SK-N-SH (cell line): ENCODE results near the gene SRMS. TPM values are rescaled to one million over a fixed set of nuclear protein-coding genes. Genes with fewer than 3 reads are reported as not detected.

Experiments
- CTCF ChIA-PET: fragments of 300-600, 350-600 bp; formaldehyde crosslinking; extraction: SDS; loops from one replicate; lab custom pipeline; 2021; lab: Yijun Ruan, JAX
- POLR2A ChIA-PET: fragments of 350-600 bp; sonication (Branson Sonifier 250); formaldehyde crosslinking; extraction: SDS; loops from one replicate; lab custom pipeline; 2020; ENCODE audit warnings: antibody characterized with exemption, inconsistent platforms; lab: Yijun Ruan, JAX
- DNase-seq: peaks from one replicate; pipeline ENCODE4 v3.0.0; 2012
- H2AFZ ChIP-seq: fragments of 200-600 bp; sonication (generic); 2 replicates; pipeline ENCODE4 v1.8.1; 2016; ENCODE audit warnings: antibody characterized with exemption, mild to moderate bottlenecking, low read depth
- H3F3A ChIP-seq: fragments of 200-600 bp; sonication (generic); replicated peaks from 2 replicates; pipeline ENCODE3; 2016; ENCODE audit warnings: antibody characterized with exemption, mild to moderate bottlenecking; ENCODE audit not compliant: insufficient read depth
- H3K27ac ChIP-seq, 2 experiments: fragments of 200-500 bp in 1 of 2; fragments of 200-600 bp in 1 of 2; sonication (Bioruptor generic) in 1 of 2; sonication (generic), shearing (Covaris generic) in 1 of 2; 2 replicates each; pipeline versions ENCODE4 v1.5.1 to v1.6.1; 2014 to 2016; ENCODE audit warnings: low read depth in 2 of 2, inconsistent platforms in 1 of 2, low read length in 1 of 2, mild to moderate bottlenecking in 1 of 2, mixed read lengths in 1 of 2
- H3K27me3 ChIP-seq: fragments of 200-600 bp; sonication (generic), shearing (Covaris generic); 2 replicates; pipeline ENCODE4 v1.6.1; 2016; ENCODE audit warnings: mixed run types; ENCODE audit not compliant: insufficient read depth
- H3K36me3 ChIP-seq, 2 experiments: fragments of 200-500 bp in 1 of 2; fragments of 200-600 bp in 1 of 2; sonication (Bioruptor generic) in 1 of 2; sonication (generic) in 1 of 2; replicated peaks in 1 of 2; 2 replicates each; pipeline versions ENCODE3 to v1.5.1; 2014 to 2016; ENCODE audit warnings: low read length in 1 of 2, mild to moderate bottlenecking in 1 of 2; ENCODE audit not compliant: insufficient read depth in 2 of 2, control insufficient read depth in 1 of 2
- H3K4me1 ChIP-seq, 2 experiments: fragments of 200-500 bp in 1 of 2; fragments of 200-600 bp in 1 of 2; sonication (Bioruptor generic) in 1 of 2; sonication (generic), shearing (Covaris generic) in 1 of 2; 2 replicates each; pipeline versions ENCODE4 v1.5.1 to v1.6.1; 2014 to 2016; ENCODE audit warnings: low read depth in 1 of 2, low read length in 1 of 2, mixed run types in 1 of 2; ENCODE audit not compliant: insufficient read depth in 2 of 2, control insufficient read depth in 1 of 2
- H3K4me2 ChIP-seq: fragments of 200-600 bp; sonication (generic), shearing (Covaris generic); 2 replicates; pipeline ENCODE4 v1.6.1; 2017; ENCODE audit warnings: mixed run types
- H3K4me3 ChIP-seq, 2 experiments: fragments of 200-500 bp in 1 of 2; fragments of 200-600 bp in 1 of 2; sonication (Bioruptor generic) in 1 of 2; sonication (generic), shearing (Covaris generic) in 1 of 2; 2 replicates each; pipeline versions ENCODE4 v1.5.1 to v1.8.1; 2014 to 2016; ENCODE audit warnings: low read depth in 2 of 2, inconsistent platforms in 1 of 2, low read length in 1 of 2, mild to moderate bottlenecking in 1 of 2, mixed read lengths in 1 of 2, moderate library complexity in 1 of 2
- H3K79me2 ChIP-seq: fragments of 200-600 bp; sonication (generic); 2 replicates; pipeline ENCODE4 v1.8.1; 2017; ENCODE audit warnings: mild to moderate bottlenecking; ENCODE audit not compliant: insufficient read depth
- H3K9ac ChIP-seq: fragments of 200-600 bp; sonication (generic); 2 replicates; pipeline ENCODE4 v1.6.1; 2017; ENCODE audit warnings: mixed run types
- H3K9me2 ChIP-seq: fragments of 200-600 bp; sonication (generic); 2 replicates; pipeline ENCODE4 v1.6.1; 2017; ENCODE audit warnings: mixed run types
- H3K9me3 ChIP-seq: fragments of 200-600 bp; sonication (generic); 2 replicates; pipeline ENCODE4 v1.6.1; 2017; ENCODE audit warnings: mixed run types, mild to moderate bottlenecking, moderate library complexity
- H4K20me1 ChIP-seq: fragments of 200-600 bp; sonication (generic); 2 replicates; pipeline ENCODE4 v1.6.1; 2017; ENCODE audit warnings: mild to moderate bottlenecking, mixed run types; ENCODE audit not compliant: insufficient read depth
- ELF1 ChIP-seq: IDR thresholded peaks from 2 replicates; pipeline ENCODE4 v1.4.0; 2012
- GABPA ChIP-seq: IDR thresholded peaks from 2 replicates; pipeline ENCODE4 v1.4.0; 2012; ENCODE audit warnings: low read depth, mild to moderate bottlenecking
- IRF3 ChIP-seq: fragments of 150-350 bp; IDR thresholded peaks from 2 replicates; pipeline ENCODE4 v1.6.1; 2016; ENCODE audit warnings: mild to moderate bottlenecking, low read depth, low read length
- MAX ChIP-seq: IDR thresholded peaks from 2 replicates; pipeline ENCODE4 v1.4.0; 2012; ENCODE audit warnings: low read depth
- MEF2A ChIP-seq: IDR thresholded peaks from 2 replicates; pipeline ENCODE4 v1.4.0; 2012; ENCODE audit warnings: low read depth, borderline replicate concordance
- NFIC ChIP-seq: IDR thresholded peaks from 2 replicates; pipeline ENCODE4 v1.4.0; 2012; ENCODE audit warnings: borderline replicate concordance
- NRF1 ChIP-seq: IDR thresholded peaks from 2 replicates; pipeline ENCODE4 v1.6.1; 2012; ENCODE audit warnings: low read depth, mild to moderate bottlenecking, low read length
- PBX3 ChIP-seq: IDR thresholded peaks from 2 replicates; pipeline ENCODE4; 2012
- POLR2AphosphoS5 ChIP-seq: IDR thresholded peaks from 2 replicates; pipeline ENCODE4 v1.6.1; 2012; ENCODE audit warnings: low read depth, low read length
- SIN3A ChIP-seq: IDR thresholded peaks from 2 replicates; pipeline ENCODE4 v1.6.1; 2012; ENCODE audit warnings: low read depth, mild to moderate bottlenecking, low read length, moderate library complexity, borderline replicate concordance
- TAF1 ChIP-seq: IDR thresholded peaks from 2 replicates; pipeline ENCODE4 v1.6.1; 2012; ENCODE audit warnings: low read depth, mild to moderate bottlenecking, low read length, moderate library complexity, borderline replicate concordance
- TEAD4 ChIP-seq: IDR thresholded peaks from 2 replicates; pipeline ENCODE4 v1.4.0; 2012; ENCODE audit warnings: mild to moderate bottlenecking, borderline replicate concordance; ENCODE audit not compliant: insufficient read depth
- YY1 ChIP-seq: IDR thresholded peaks from 2 replicates; pipeline ENCODE4 v1.4.0; 2012; ENCODE audit warnings: low read depth, mild to moderate bottlenecking
- WGBS: methylation state at CpG from one replicate; pipeline ENCODE4 v1.1.6; 2017; ENCODE audit warnings: low lambda C conversion rate; 5-methylcytosine and 5-hydroxymethylcytosine counted together
- polyA plus RNA-seq, 3 experiments: library from polyadenylated mRNA; depleted of rRNA; stranded (reverse); fragments of >200 nt; gene quantifications; 2 replicates each; pipeline ENCODE4 v1.2.3, GENCODE V29; 2012

The SRMS gene
- polyA plus RNA-seq, 1 of the 3 experiments (the other 2 are of a cell fraction): not detected

GRCh38 chr20:63574156-63574828 is 26.7 kb upstream of the SRMS start, which contains the start of gene HELZ2:
Gene HELZ2, minus strand, starts transcription at chr20:63574239. Its CDS starts 1,854 bp downstream, at chr20:63572385.
- 15% methylated on average over 13 of the region's 40 CpGs for WGBS

More at GRCh38 chr20:63574156-63574828, 26.7 kb upstream of the SRMS start, which contains the start of gene HELZ2:
- peak; percentile 90 for DNase-seq
- peak within 1 kb of the TSS; percentile 95 for H3K4me2 ChIP-seq
- peak within 1 kb of the TSS; percentile 79 to 80 for H3K4me3 ChIP-seq
- peak within 1 kb of the TSS; percentile 84 for H2AFZ ChIP-seq
- no peaks in the 10 kb centered on the region for H4K20me1 ChIP-seq
- ChIA-PET CTCF (interaction anchor here (0.7 to 1.3 kb wide), 2 partner anchors 201 to 265 kb away, joined by 3 to 4 read pairs; no protein-coding TSS in a partner anchor), POLR2A (interaction anchor here (0.8 to 1.0 kb wide), 3 partner anchors 25 to 53 kb away, joined by 3 read pairs; partner anchors contain the start of gene GMEB2)
- no peaks in the 10 kb centered on the region for H3K9me3 ChIP-seq
- H3K36me3 ChIP-seq: peaks cover 0 to 6% of the 10 kb centered on the region in 2 experiments
- peaks cover 8% of the 10 kb centered on the region; the same call in 1 of the 2 replicates for H3K79me2 ChIP-seq
- peaks cover 3 to 28% of the 10 kb centered on the region in 2 experiments; a peak in 2 of 4 replicates for H3K4me1 ChIP-seq
- H3K27ac ChIP-seq: peak within 1 kb of the TSS in 1 of 2 experiments; percentile 71; a peak in 1 of 4 replicates
- H3F3A ChIP-seq: no peaks in the 10 kb centered on the region
- H3K27me3 ChIP-seq: no peaks in the 10 kb centered on the region
- H3K9ac ChIP-seq: peak within 1 kb of the TSS; percentile 73
- H3K9me2 ChIP-seq: no peaks in the 10 kb centered on the region
- no peak for TF ChIP-seq NFIC
- no peak for TF ChIP-seq SIN3A
- TF ChIP-seq YY1: no peak
- TF ChIP-seq GABPA: 0 out of 2 replicates have a peak, but pooled peaks have one; percentile 27
- TF ChIP-seq TAF1: peak; percentile 51
- TF ChIP-seq MAX: no peak
- TF ChIP-seq PBX3: no peak
- peak; percentile 52 for TF ChIP-seq POLR2AphosphoS5
- no peak for TF ChIP-seq ELF1
- TF ChIP-seq IRF3: no peak
- no peak for TF ChIP-seq MEF2A
- no peak for TF ChIP-seq TEAD4
- 0 out of 2 replicates have a peak, but pooled peaks have one; percentile 4 for TF ChIP-seq NRF1
